ENCODE measurements around the gene GLI3. TPM values are rescaled to one million over a fixed set of nuclear protein-coding genes. Genes with fewer than 3 reads are reported as not detected.
A peak's percentile ranks its signal among the peaks of the same experiment; 100 is the strongest.

Gene GLI3
- total and polyA plus RNA-seq, 2 of the 8 experiments (the other 6 are each of a cell fraction or from before 2014, with no cell fraction given) = 8.0 to 31.1 TPM

DNA sequence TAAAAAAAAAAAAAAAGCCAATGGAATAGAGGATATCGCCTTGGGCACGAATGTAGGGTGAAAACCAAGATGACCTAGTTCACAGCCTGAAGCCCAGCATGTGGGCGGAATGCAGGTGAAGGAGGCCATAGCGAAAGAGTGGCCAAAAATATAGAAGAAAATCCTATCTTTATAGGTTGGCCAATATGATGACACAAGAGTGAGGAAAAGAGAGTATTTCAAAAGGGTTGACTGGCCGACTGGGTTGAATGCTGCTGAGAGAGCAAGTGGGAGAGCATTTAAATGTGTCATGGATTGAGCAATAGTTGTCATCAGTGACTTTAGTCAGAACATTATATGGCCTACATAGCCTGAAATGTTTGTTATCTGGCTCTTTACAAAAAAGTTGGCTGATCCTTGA, 17.2 kb upstream of the GLI3 start:
- H2BK15ac ChIP-seq (ENCODE audit: low read length) = no peak overlapping the region
- H2AFZ ChIP-seq (ENCODE audit: low read length) = no peak overlapping the region
- H3K9ac ChIP-seq (replicated peaks in 1 of 4; ENCODE audit: extremely low read depth in 1 of 4, low read depth in 3 of 4, low read length in 3 of 4) = no peak overlapping the region
- H3K18ac ChIP-seq (ENCODE audit: extremely low read depth, low read length) = no peak overlapping the region
- H4K8ac ChIP-seq (ENCODE audit: extremely low read depth, insufficient read depth, low read length) = no peak overlapping the region
- no peak for DNase-seq (ENCODE audit: low read depth in 1 of 2, low spot score in 2 of 2)
- H3K4ac ChIP-seq (replicated peaks; ENCODE audit: insufficient read length, low read depth, low read length) = no peak overlapping the region
- TF ChIP-seq NRF1 (IDR thresholded peaks at IDR 0.05; ENCODE audit: low read depth, low read length) = no peak
- TF ChIP-seq KDM5A (IDR thresholded peaks at IDR 0.05; ENCODE audit: low read length) = no peak
- TF ChIP-seq, protein P1, sequence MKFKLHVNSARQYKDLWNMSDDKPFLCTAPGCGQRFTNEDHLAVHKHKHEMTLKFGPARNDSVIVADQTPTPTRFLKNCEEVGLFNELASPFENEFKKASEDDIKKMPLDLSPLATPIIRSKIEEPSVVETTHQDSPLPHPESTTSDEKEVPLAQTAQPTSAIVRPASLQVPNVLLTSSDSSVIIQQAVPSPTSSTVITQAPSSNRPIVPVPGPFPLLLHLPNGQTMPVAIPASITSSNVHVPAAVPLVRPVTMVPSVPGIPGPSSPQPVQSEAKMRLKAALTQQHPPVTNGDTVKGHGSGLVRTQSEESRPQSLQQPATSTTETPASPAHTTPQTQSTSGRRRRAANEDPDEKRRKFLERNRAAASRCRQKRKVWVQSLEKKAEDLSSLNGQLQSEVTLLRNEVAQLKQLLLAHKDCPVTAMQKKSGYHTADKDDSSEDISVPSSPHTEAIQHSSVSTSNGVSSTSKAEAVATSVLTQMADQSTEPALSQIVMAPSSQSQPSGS (IDR thresholded peaks at IDR 0.05; ENCODE audit: low read length) = no peak
- peak; percentile 49; the same call in 1 of the 2 replicates for TF ChIP-seq CEBPB (IDR thresholded peaks at IDR 0.05; ENCODE audit: low read depth, low read length)
- no peaks in the 10 kb centered on the region for H3K4me1 ChIP-seq (replicated peaks in 1 of 4; ENCODE audit: control insufficient read depth in 3 of 4, insufficient read depth in 4 of 4, low read length in 3 of 4)
- peaks cover 6 to 9% of the 10 kb centered on the region in 2 experiments; a peak in 2 of 4 replicates for H3K9me3 ChIP-seq (ENCODE audit: insufficient read depth in 2 of 2, low read depth in 1 of 2, low read length in 1 of 2)
- H3K79me2 ChIP-seq (ENCODE audit: control insufficient read depth in 1 of 2, insufficient read depth in 2 of 2, low read length in 2 of 2) = no peaks in the 10 kb centered on the region
- no peak overlapping the region for H2BK5ac ChIP-seq (ENCODE audit: low read depth, low read length)
- H2AK5ac ChIP-seq (ENCODE audit: low read depth, low read length) = no peak overlapping the region
- H2BK20ac ChIP-seq (ENCODE audit: low read length) = no peak overlapping the region
- FAIRE-seq = no peak
- no peak overlapping the region for H3K4me3 ChIP-seq (ENCODE audit: extremely low read depth in 1 of 4, insufficient read depth in 2 of 4, low read depth in 3 of 4, low read length in 4 of 4)
- no peak overlapping the region for H3K14ac ChIP-seq (ENCODE audit: insufficient read length)
- no peaks in the 10 kb centered on the region for H4K20me1 ChIP-seq (replicated peaks in 1 of 2; ENCODE audit: control insufficient read depth in 1 of 2, insufficient read depth in 2 of 2, low read length in 2 of 2)
- H4K91ac ChIP-seq (replicated peaks; ENCODE audit: insufficient read length, low read length) = no peak overlapping the region
- no peaks in the 10 kb centered on the region for H3K27me3 ChIP-seq (replicated peaks in 1 of 4; ENCODE audit: control insufficient read depth in 3 of 4, extremely low read depth in 1 of 4, insufficient read depth in 3 of 4, low read length in 3 of 4)
- POLR2A ChIA-PET (ENCODE audit: partially characterized antibody) = no interaction called here
- no peak overlapping the region for H3K27ac ChIP-seq (ENCODE audit: low read depth, low read length)
- no peak overlapping the region for H3K4me2 ChIP-seq (ENCODE audit: insufficient read depth in 1 of 2, low read depth in 2 of 2, low read length in 2 of 2)
- WGBS, 2 experiments (ENCODE audit: extremely low coverage in 1 of 2, insufficient coverage in 1 of 2, insufficient read length in 1 of 2, insufficient replicate concordance in 2 of 2, low coverage in 1 of 2, low lambda C conversion rate in 2 of 2, missing lambda C conversion rate in 1 of 2) = 95% methylated on average over 5 of the region's 5 CpGs; no CpG with 5 or more reads in 1 of the 2 experiments
- no peak overlapping the region for H2BK120ac ChIP-seq (replicated peaks; ENCODE audit: low read depth, low read length)
- H3K56ac ChIP-seq (replicated peaks; ENCODE audit: insufficient read length, low read depth, low read length) = no peak overlapping the region
- no peak overlapping the region for H2BK12ac ChIP-seq (ENCODE audit: low read depth, low read length)
- no peaks in the 10 kb centered on the region for H3K36me3 ChIP-seq (ENCODE audit: control insufficient read depth in 2 of 4, insufficient read depth in 4 of 4, low read length in 3 of 4)
- CTCF ChIA-PET (ENCODE audit: partially characterized antibody) = no interaction called here
- H3K23ac ChIP-seq (ENCODE audit: insufficient read length) = no peak overlapping the region
- no peaks in the 10 kb centered on the region for H3K79me1 ChIP-seq (ENCODE audit: low read depth, low read length)
- H4K5ac ChIP-seq (ENCODE audit: insufficient read length, low read depth, low read length) = no peak overlapping the region
- H3K23me2 ChIP-seq (ENCODE audit: low read depth, low read length) = no peaks in the 10 kb centered on the region
